ENCODE data around the gene RELB.

The RELB gene

GRCh38 chr19:45050036-45050435, 48.8 kb downstream of the RELB start:
- H3K36me3 ChIP-seq (ENCODE audit: insufficient read depth, low read depth, low read length) = peaks cover 56% of the 10 kb centered on the region
- no peaks in the 10 kb centered on the region; the same call in 1 of the 2 replicates for H3K4me1 ChIP-seq (ENCODE audit: insufficient read depth, low read length)
- no peak overlapping the region for H3K4me3 ChIP-seq (ENCODE audit: low read length)
- no peak overlapping the region for H3K27ac ChIP-seq (ENCODE audit: low read length)
- H3K27me3 ChIP-seq (ENCODE audit: insufficient read depth, low read length) = no peaks in the 10 kb centered on the region
- no peaks in the 10 kb centered on the region for H3K9me3 ChIP-seq (ENCODE audit: insufficient read depth, low read depth, low read length)
- no peak overlapping the region for H3K9ac ChIP-seq (ENCODE audit: low read depth, low read length)

DNA sequence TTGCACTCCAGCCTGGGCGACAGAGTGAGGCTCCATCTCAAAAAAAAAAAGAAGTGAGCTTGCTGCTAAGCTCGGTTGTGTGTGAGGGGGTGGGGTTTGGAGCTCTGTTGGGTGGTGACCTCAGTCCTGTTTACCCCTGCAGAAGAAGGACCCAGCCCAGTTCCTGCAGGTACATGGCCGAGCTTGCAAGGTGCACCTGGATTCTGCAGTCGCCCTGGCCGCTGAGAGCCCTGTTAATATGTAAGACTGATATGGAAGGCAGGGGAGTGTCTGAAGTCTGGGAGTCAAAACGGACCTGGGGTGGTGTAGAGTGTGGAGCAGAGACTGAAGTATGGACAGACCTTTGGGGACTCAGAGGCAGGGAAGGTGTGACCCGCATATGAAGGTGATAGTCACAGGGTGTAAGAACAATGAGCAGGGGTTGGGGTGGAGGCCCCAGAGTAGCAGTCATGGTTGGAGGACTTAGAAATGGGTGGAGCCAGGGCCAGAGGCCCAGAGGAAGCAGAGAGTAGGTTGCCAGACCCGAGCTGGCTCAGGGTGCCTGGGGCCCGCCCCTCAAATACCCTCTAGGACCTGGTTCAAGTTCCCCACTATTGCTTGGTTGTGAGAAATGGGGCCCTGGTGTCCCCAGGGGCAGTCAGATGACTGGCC, 50.8 kb downstream of the RELB start:
- H3K4me1 ChIP-seq (ENCODE audit: insufficient read depth, low read length) = no peaks in the 10 kb centered on the region; the same call in 1 of the 2 replicates
- H3K27me3 ChIP-seq (ENCODE audit: insufficient read depth, low read length) = no peaks in the 10 kb centered on the region
- H3K9me3 ChIP-seq (ENCODE audit: insufficient read depth, low read depth, low read length) = no peaks in the 10 kb centered on the region
- no peak overlapping the region for H3K27ac ChIP-seq (ENCODE audit: low read length)
- peaks cover 55% of the 10 kb centered on the region for H3K36me3 ChIP-seq (ENCODE audit: insufficient read depth, low read depth, low read length)
- no peak overlapping the region for H3K9ac ChIP-seq (ENCODE audit: low read depth, low read length)
- H3K4me3 ChIP-seq (ENCODE audit: low read length) = no peak overlapping the region

DNA sequence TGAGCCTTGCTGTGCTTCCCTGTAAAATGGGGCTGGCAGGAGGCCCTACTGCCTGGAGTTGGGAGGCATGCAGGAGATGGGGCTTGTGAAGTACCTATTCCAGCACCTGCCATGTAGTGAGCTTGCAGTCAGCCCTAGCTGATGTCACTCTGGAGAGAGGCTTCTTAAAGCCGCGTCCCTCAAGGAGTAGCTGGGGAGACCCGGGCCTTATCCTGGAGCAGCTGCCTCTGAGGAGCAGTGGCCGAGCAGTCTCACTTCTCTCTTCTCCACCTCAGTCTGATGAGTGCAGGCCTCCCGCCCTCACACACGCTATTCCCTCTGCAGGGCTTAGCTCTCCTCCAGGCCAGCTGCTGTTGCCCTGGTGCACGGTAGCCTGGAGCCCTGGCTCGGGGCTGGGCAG, 55.6 kb downstream of the RELB start:
- H3K9me3 ChIP-seq (ENCODE audit: insufficient read depth, low read depth, low read length) = no peaks in the 10 kb centered on the region
- H3K36me3 ChIP-seq (ENCODE audit: insufficient read depth, low read depth, low read length) = peaks cover 90% of the 10 kb centered on the region
- H3K27ac ChIP-seq (ENCODE audit: low read length) = no peak overlapping the region
- no peaks in the 10 kb centered on the region for H3K4me1 ChIP-seq (ENCODE audit: insufficient read depth, low read length)
- no peaks in the 10 kb centered on the region for H3K27me3 ChIP-seq (ENCODE audit: insufficient read depth, low read length)
- no peak overlapping the region for H3K9ac ChIP-seq (ENCODE audit: low read depth, low read length)
- no peak overlapping the region for H3K4me3 ChIP-seq (ENCODE audit: low read length)

DNA sequence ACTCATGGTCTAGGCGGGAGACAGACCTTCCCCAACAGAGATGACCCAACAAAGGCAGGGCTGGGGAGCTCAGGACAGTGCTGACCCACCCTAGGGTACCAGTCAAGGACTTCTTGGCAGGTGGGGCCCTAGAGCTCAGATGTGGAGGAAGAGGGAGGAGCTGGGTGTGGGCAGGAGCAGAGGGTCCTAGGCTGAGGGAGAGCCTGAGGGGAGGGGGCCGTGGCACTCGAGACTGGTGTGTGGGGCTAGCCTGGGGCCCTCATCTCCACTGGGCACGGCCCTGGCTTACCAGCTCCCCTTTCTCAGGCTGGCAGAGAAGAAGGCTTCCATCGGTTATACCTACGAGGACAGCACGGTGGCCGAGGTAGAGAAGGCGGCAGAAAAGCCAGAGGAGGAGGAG, 56.2 kb downstream of the RELB start:
- peaks cover 88% of the 10 kb centered on the region for H3K36me3 ChIP-seq (ENCODE audit: insufficient read depth, low read depth, low read length)
- H3K27me3 ChIP-seq (ENCODE audit: insufficient read depth, low read length) = no peaks in the 10 kb centered on the region
- no peak overlapping the region for H3K27ac ChIP-seq (ENCODE audit: low read length)
- no peak overlapping the region for H3K9ac ChIP-seq (ENCODE audit: low read depth, low read length)
- H3K4me1 ChIP-seq (ENCODE audit: insufficient read depth, low read length) = no peaks in the 10 kb centered on the region
- H3K4me3 ChIP-seq (ENCODE audit: low read length) = no peak overlapping the region
- no peaks in the 10 kb centered on the region for H3K9me3 ChIP-seq (ENCODE audit: insufficient read depth, low read depth, low read length)

DNA sequence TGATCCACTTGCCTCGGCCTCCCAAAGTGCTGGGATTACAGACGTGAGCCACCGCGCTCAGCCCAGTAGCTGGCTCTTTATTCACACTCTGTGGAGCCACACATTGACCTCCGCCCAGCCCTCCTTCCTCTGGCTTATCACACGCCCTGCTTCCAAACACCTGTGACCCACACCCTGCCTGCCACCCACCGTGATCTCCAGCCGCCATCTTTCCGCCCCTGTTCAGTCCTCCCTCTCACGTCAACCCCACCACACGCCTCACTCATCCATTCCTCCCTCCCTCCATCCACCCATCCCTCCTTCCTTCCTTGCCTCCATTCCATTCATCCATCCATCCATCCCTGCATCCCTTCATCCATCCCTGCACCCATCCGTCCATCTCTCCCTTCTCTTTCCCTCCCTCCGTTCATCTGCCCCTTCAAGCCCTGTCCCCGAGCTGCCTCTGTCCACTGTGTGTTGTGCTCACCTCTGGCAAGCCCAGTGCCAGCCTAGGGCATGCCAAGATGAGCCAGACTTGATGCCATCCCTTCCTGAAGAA, 57.4 kb downstream of the RELB start:
- no peak overlapping the region for H3K4me3 ChIP-seq (ENCODE audit: low read length)
- no peaks in the 10 kb centered on the region for H3K27me3 ChIP-seq (ENCODE audit: insufficient read depth, low read length)
- H3K27ac ChIP-seq (ENCODE audit: low read length) = no peak overlapping the region
- peaks cover 88% of the 10 kb centered on the region for H3K36me3 ChIP-seq (ENCODE audit: insufficient read depth, low read depth, low read length)
- no peaks in the 10 kb centered on the region for H3K4me1 ChIP-seq (ENCODE audit: insufficient read depth, low read length)
- no peak overlapping the region for H3K9ac ChIP-seq (ENCODE audit: low read depth, low read length)
- H3K9me3 ChIP-seq (ENCODE audit: insufficient read depth, low read depth, low read length) = no peaks in the 10 kb centered on the region

GRCh38 chr19:45059258-45059965, 58.1 kb downstream of the RELB start:
- no peak overlapping the region for H3K4me3 ChIP-seq (ENCODE audit: low read length)
- no peaks in the 10 kb centered on the region for H3K4me1 ChIP-seq (ENCODE audit: insufficient read depth, low read length)
- no peaks in the 10 kb centered on the region for H3K9me3 ChIP-seq (ENCODE audit: insufficient read depth, low read depth, low read length)
- no peaks in the 10 kb centered on the region for H3K27me3 ChIP-seq (ENCODE audit: insufficient read depth, low read length)
- no peak overlapping the region for H3K27ac ChIP-seq (ENCODE audit: low read length)
- peaks cover 83% of the 10 kb centered on the region for H3K36me3 ChIP-seq (ENCODE audit: insufficient read depth, low read depth, low read length)
- H3K9ac ChIP-seq (ENCODE audit: low read depth, low read length) = no peak overlapping the region

DNA sequence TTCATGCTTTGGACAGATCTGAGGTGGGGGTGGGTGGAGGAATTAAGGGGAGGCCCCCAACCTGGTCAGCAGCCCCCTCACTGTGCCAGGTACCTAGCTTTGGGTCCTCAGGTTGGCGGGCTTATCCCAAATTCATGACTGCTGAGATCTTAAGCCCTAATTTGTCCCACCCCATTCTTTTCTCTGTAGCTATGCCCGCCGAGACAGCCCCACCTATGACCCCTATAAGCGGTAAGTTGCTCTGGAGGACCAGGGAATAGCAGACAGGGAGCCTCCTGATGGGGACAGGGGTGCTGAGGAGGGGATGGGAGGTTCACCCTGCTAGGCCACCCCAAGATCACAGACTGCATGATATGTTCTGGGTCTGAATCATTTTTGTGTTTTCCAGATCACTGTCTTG, 60.7 kb downstream of the RELB start:
- Histone ChIP-seq H3K9me3 (ENCODE audit: insufficient read depth, low read depth, low read length) (no peaks in the 10 kb centered on the region), H3K27me3 (ENCODE audit: insufficient read depth, low read length) (no peaks in the 10 kb centered on the region), H3K4me3 (ENCODE audit: low read length) (no peak overlapping the region), H3K27ac (ENCODE audit: low read length) (no peak overlapping the region), H3K4me1 (ENCODE audit: insufficient read depth, low read length) (no peaks in the 10 kb centered on the region), H3K36me3 (ENCODE audit: insufficient read depth, low read depth, low read length) (peaks cover 79% of the 10 kb centered on the region), H3K9ac (ENCODE audit: low read depth, low read length) (no peak overlapping the region)

DNA sequence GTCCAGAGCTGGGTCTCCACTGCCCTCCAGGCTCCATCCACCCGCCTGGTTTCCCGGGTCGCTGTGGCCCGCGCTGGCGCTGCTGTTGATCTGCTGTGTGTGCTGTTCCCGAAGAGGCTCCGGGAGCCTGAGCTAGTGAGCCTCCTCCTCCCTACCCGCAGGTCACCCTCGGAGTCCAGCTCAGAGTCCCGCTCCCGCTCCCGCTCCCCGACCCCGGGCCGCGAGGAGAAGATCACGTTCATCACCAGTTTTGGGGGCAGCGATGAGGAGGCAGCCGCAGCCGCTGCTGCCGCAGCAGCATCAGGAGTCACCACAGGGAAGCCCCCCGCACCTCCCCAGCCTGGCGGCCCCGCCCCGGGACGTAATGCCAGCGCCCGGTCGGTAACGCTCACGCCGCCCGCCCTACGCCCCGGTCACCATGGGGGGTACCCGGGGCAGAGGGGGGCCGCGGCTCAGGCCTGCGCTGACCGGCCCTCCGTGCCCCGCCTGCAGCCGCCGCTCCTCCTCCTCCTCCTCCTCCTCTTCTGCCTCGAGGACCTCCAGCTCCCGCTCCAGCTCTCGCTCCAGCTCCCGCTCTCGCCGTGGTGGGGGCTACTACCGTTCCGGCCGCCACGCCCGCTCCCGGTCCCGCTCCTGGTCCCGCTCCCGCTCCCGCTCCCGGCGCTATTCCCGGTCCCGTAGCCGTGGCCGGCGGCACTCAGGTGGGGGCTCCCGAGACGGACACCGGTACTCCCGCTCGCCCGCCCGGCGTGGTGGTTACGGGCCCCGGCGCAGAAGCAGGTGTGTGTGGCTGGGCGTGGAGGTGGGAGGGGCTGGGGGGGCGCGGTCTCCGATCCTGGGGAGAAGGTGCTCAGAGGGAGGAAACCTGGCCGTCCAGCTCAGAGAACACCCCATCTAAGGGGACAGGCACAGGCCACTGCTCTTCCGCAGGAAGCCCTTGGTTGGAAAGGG, 62.9 kb downstream of the RELB start:
- Histone ChIP-seq H3K27me3 (ENCODE audit: insufficient read depth, low read length) (no peaks in the 10 kb centered on the region), H3K36me3 (ENCODE audit: insufficient read depth, low read depth, low read length) (peaks cover 70% of the 10 kb centered on the region), H3K4me1 (ENCODE audit: insufficient read depth, low read length) (no peaks in the 10 kb centered on the region)

GRCh38 chr19:45066921-45067661, 65.8 kb downstream of the RELB start:
- Histone ChIP-seq H3K9ac (ENCODE audit: low read depth, low read length) (no peak overlapping the region), H3K36me3 (ENCODE audit: insufficient read depth, low read depth, low read length) (peaks cover 70% of the 10 kb centered on the region), H3K27ac (ENCODE audit: low read length) (no peak overlapping the region), H3K4me1 (ENCODE audit: insufficient read depth, low read length) (no peaks in the 10 kb centered on the region), H3K27me3 (ENCODE audit: insufficient read depth, low read length) (no peaks in the 10 kb centered on the region), H3K9me3 (ENCODE audit: insufficient read depth, low read depth, low read length) (no peaks in the 10 kb centered on the region), H3K4me3 (ENCODE audit: low read length) (no peak overlapping the region)

More for the DNA sequence above, 62.9 kb downstream of the RELB start:
- H3K27ac ChIP-seq (ENCODE audit: low read length) = no peak overlapping the region
- H3K9me3 ChIP-seq (ENCODE audit: insufficient read depth, low read depth, low read length) = no peaks in the 10 kb centered on the region
- H3K4me3 ChIP-seq (ENCODE audit: low read length) = no peak overlapping the region
- H3K9ac ChIP-seq (ENCODE audit: low read depth, low read length) = no peak overlapping the region

GRCh38 chr19:45068041-45068440, 66.8 kb downstream of the RELB start:
- H3K27me3 ChIP-seq (ENCODE audit: insufficient read depth, low read length) = no peaks in the 10 kb centered on the region
- no peak overlapping the region for H3K27ac ChIP-seq (ENCODE audit: low read length)
- no peaks in the 10 kb centered on the region for H3K9me3 ChIP-seq (ENCODE audit: insufficient read depth, low read depth, low read length)
- H3K4me1 ChIP-seq (ENCODE audit: insufficient read depth, low read length) = no peaks in the 10 kb centered on the region
- no peak overlapping the region for H3K9ac ChIP-seq (ENCODE audit: low read depth, low read length)
- H3K36me3 ChIP-seq (ENCODE audit: insufficient read depth, low read depth, low read length) = peaks cover 72% of the 10 kb centered on the region
- H3K4me3 ChIP-seq (ENCODE audit: low read length) = no peak overlapping the region

GRCh38 chr19:45069056-45069455, 67.8 kb downstream of the RELB start:
- no peaks in the 10 kb centered on the region for H3K27me3 ChIP-seq (ENCODE audit: insufficient read depth, low read length)
- H3K9ac ChIP-seq (ENCODE audit: low read depth, low read length) = no peak overlapping the region
- H3K36me3 ChIP-seq (ENCODE audit: insufficient read depth, low read depth, low read length) = peaks cover 64% of the 10 kb centered on the region
- no peak overlapping the region for H3K27ac ChIP-seq (ENCODE audit: low read length)
- no peaks in the 10 kb centered on the region for H3K4me1 ChIP-seq (ENCODE audit: insufficient read depth, low read length)
- H3K9me3 ChIP-seq (ENCODE audit: insufficient read depth, low read depth, low read length) = no peaks in the 10 kb centered on the region
- no peak overlapping the region for H3K4me3 ChIP-seq (ENCODE audit: low read length)

Measured in iPS-20b (cell line).